CD4-positive, CD25-positive, alpha-beta regulatory T cell (primary cell): ENCODE measurements around the gene ATP13A1. TPM values are rescaled to one million over a fixed set of nuclear protein-coding genes. Genes with fewer than 3 reads are reported as not detected.
A peak's percentile ranks its signal among the peaks of the same experiment; 100 is the strongest.

Experiments
- ATAC-seq, 2 donors: fragments of 150-1000 bp; cut with Tn5 transposase; one replicate each; pipeline ENCODE4 v1.10.0; 2021; ENCODE audit warnings: low read depth in 2 of 2, moderate number of reproducible peaks in 2 of 2, moderate library complexity in 1 of 2
- DNase-seq, 3 donors: peaks; one replicate each; pipeline versions ENCODE4 v3.0.0 to v3.0.0-alpha.2; 2012 to 2022; ENCODE audit warnings: mixed read lengths in 1 of 3
- H3K27ac ChIP-seq: one replicate; pipeline ENCODE4 v1.7.0; 2013; ENCODE audit warnings: mild to moderate bottlenecking, low read length; ENCODE audit not compliant: insufficient read depth, poor library complexity, severe bottlenecking
- H3K27me3 ChIP-seq: one replicate; pipeline ENCODE4 v1.7.0; 2013; ENCODE audit warnings: low read length; ENCODE audit not compliant: control insufficient read depth, insufficient read depth
- H3K36me3 ChIP-seq: one replicate; pipeline ENCODE4 v1.7.0; 2013; ENCODE audit warnings: mild to moderate bottlenecking, low read length, moderate library complexity; ENCODE audit not compliant: control insufficient read depth, insufficient read depth
- H3K4me1 ChIP-seq: 2 replicates; pipeline ENCODE4 v1.7.0; 2013; ENCODE audit warnings: mild to moderate bottlenecking, low read length; ENCODE audit not compliant: insufficient read depth, control insufficient read depth, poor library complexity, severe bottlenecking
- H3K4me3 ChIP-seq: one replicate; pipeline ENCODE4 v1.7.0; 2013; ENCODE audit warnings: low read depth, mild to moderate bottlenecking, low read length, moderate library complexity
- H3K9me3 ChIP-seq, 2 experiments: 1 replicate in 1 of 2; 2 replicates in 1 of 2; pipeline ENCODE4 v1.7.0; 2013; ENCODE audit warnings: low read length in 2 of 2, mild to moderate bottlenecking in 1 of 2, moderate library complexity in 1 of 2; ENCODE audit not compliant: control insufficient read depth in 2 of 2
- H3K27ac Mint-ChIP-seq, 3 donors: one replicate each; pipeline ENCODE4 v1.8.0; 2020 to 2022; ENCODE audit warnings: mild to moderate bottlenecking in 3 of 3, mixed read lengths in 3 of 3, moderate library complexity in 2 of 3
- H3K27me3 Mint-ChIP-seq: one replicate; pipeline ENCODE4 v1.8.0; 2022; ENCODE audit warnings: mild to moderate bottlenecking, mixed read lengths
- H3K36me3 Mint-ChIP-seq: one replicate; pipeline ENCODE4 v1.8.0; 2020; ENCODE audit warnings: mixed read lengths
- H3K4me1 Mint-ChIP-seq, 4 donors: one replicate each; pipeline ENCODE4 v1.8.0; 2020 to 2022; ENCODE audit warnings: mixed read lengths in 4 of 4, mild to moderate bottlenecking in 1 of 4
- H3K4me3 Mint-ChIP-seq, 4 donors: one replicate each; pipeline ENCODE4 v1.8.0; 2020 to 2022; ENCODE audit warnings: mild to moderate bottlenecking in 4 of 4, mixed read lengths in 4 of 4, moderate library complexity in 3 of 4
- H3K9me3 Mint-ChIP-seq, 7 donors: one replicate each; pipeline ENCODE4 v1.8.0; 2020 to 2022; ENCODE audit warnings: mixed read lengths in 7 of 7, mild to moderate bottlenecking in 3 of 7, moderate library complexity in 2 of 7
- polyA plus RNA-seq, 4 donors: library from polyadenylated mRNA; unstranded; fragments of 300-500 nt; fragmentation: Illumina TruSeq; gene quantifications; one replicate each; pipeline ENCODE4 v1.2.3, GENCODE V29; 2021
- total RNA-seq: library from RNA; stranded (reverse); gene quantifications from one replicate; pipeline ENCODE4 v1.2.3, GENCODE V29; 2022

ATP13A1 gene
- total and polyA plus RNA-seq, 5 donors from 2014 or later = 24.1 to 114 (median 30.9) TPM

- DNase-seq = no peak
- Histone ChIP-seq H3K27ac (no peak overlapping the region), H3K36me3 (peaks cover 16% of the 10 kb centered on the region), H3K9me3 (no peaks in the 10 kb centered on the region), H3K27me3 (no peaks in the 10 kb centered on the region), H3K4me3 (no peak overlapping the region), H3K4me1 (peaks cover 33% of the 10 kb centered on the region)
- peaks cover 5 to 57% (median 19%) of the 10 kb centered on the region in 4 donors for H3K4me1 Mint-ChIP-seq
- no peaks in the 10 kb centered on the region for H3K9me3 Mint-ChIP-seq
- H3K27me3 Mint-ChIP-seq = no peaks in the 10 kb centered on the region
- no peak for ATAC-seq
- H3K4me3 Mint-ChIP-seq = peak overlapping the region in 1 of 4 donors; percentile 74
- peak overlapping the region in 2 of 3 donors; percentile 7 to 80 for H3K27ac Mint-ChIP-seq
- H3K36me3 Mint-ChIP-seq = peaks cover 10% of the 10 kb centered on the region
Measured at GRCh38 chr19:19624032-19624570, 39.4 kb downstream of the ATP13A1 start.

GRCh38 chr19:19623383-19623782, 40.1 kb downstream of the ATP13A1 start:
- Histone ChIP-seq H3K4me1 (peaks cover 31% of the 10 kb centered on the region), H3K27me3 (no peaks in the 10 kb centered on the region), H3K27ac (no peak overlapping the region), H3K4me3 (no peak overlapping the region), H3K9me3 (no peaks in the 10 kb centered on the region), H3K36me3 (peaks cover 16% of the 10 kb centered on the region)
- Mint-ChIP-seq H3K4me1 (peaks cover 5 to 59% (median 23%) of the 10 kb centered on the region in 4 donors), H3K27ac (peak overlapping the region in 2 of 3 donors; percentile 12 to 42), H3K4me3 (no peak overlapping the region), H3K9me3 (peaks cover 0 to 2% (median 0%) of the 10 kb centered on the region in 7 donors), H3K27me3 (no peaks in the 10 kb centered on the region), H3K36me3 (peaks cover 10% of the 10 kb centered on the region)
- DNase-seq (no peak), ATAC-seq (no peak)

GRCh38 chr19:19619849-19620210, 43.6 kb downstream of the ATP13A1 start:
- H3K36me3 ChIP-seq = peaks cover 16% of the 10 kb centered on the region
- peak overlapping the region; percentile 79 for H3K27ac ChIP-seq
- peaks cover 43% of the 10 kb centered on the region for H3K4me1 ChIP-seq
- Mint-ChIP-seq H3K27ac (peak overlapping the region; percentile 80 to 93 (median 83)), H3K4me3 (peak overlapping the region in 2 of 4 donors; percentile 87 to 95), H3K9me3 (peaks cover 0 to 2% (median 0%) of the 10 kb centered on the region in 7 donors), H3K4me1 (peaks cover 7 to 65% (median 29%) of the 10 kb centered on the region in 4 donors), H3K36me3 (no peaks in the 10 kb centered on the region), H3K27me3 (no peaks in the 10 kb centered on the region)
- ATAC-seq = no peak
- no peak overlapping the region for H3K4me3 ChIP-seq
- H3K9me3 ChIP-seq = no peaks in the 10 kb centered on the region
- DNase-seq = no peak
- H3K27me3 ChIP-seq = no peaks in the 10 kb centered on the region

GRCh38 chr19:19619181-19619848, 44.2 kb downstream of the ATP13A1 start:
- no peaks in the 10 kb centered on the region for H3K27me3 Mint-ChIP-seq
- Histone ChIP-seq H3K36me3 (peaks cover 12% of the 10 kb centered on the region), H3K27ac (peak overlapping the region; percentile 79), H3K4me3 (no peak overlapping the region), H3K4me1 (peaks cover 47% of the 10 kb centered on the region), H3K9me3 (no peaks in the 10 kb centered on the region), H3K27me3 (no peaks in the 10 kb centered on the region)
- peak overlapping the region; percentile 87 to 96 (median 94) for H3K4me3 Mint-ChIP-seq
- DNase-seq = no peak
- no peaks in the 10 kb centered on the region for H3K36me3 Mint-ChIP-seq
- peaks cover 7 to 66% (median 28%) of the 10 kb centered on the region in 4 donors for H3K4me1 Mint-ChIP-seq
- ATAC-seq = no peak
- peak overlapping the region; percentile 93 to 97 (median 95) for H3K27ac Mint-ChIP-seq
- peaks cover 0 to 2% (median 0%) of the 10 kb centered on the region in 7 donors for H3K9me3 Mint-ChIP-seq

- peak; percentile 98 to 99 (median 98) for DNase-seq
- Histone ChIP-seq H3K36me3 (peaks cover 5% of the 10 kb centered on the region), H3K27ac (peak within 1 kb of the TSS; percentile 83), H3K9me3 (no peaks in the 10 kb centered on the region), H3K27me3 (no peaks in the 10 kb centered on the region), H3K4me3 (peak within 1 kb of the TSS; percentile 86), H3K4me1 (peaks cover 48% of the 10 kb centered on the region)
- Mint-ChIP-seq H3K9me3 (peaks cover 0 to 2% (median 0%) of the 10 kb centered on the region in 7 donors), H3K4me1 (peaks cover 11 to 66% (median 31%) of the 10 kb centered on the region in 4 donors), H3K36me3 (no peaks in the 10 kb centered on the region), H3K27me3 (no peaks in the 10 kb centered on the region), H3K4me3 (peak within 1 kb of the TSS; percentile 87 to 96 (median 94)), H3K27ac (peak within 1 kb of the TSS; percentile 93 to 97 (median 95))
- peak; percentile 95 to 96 for ATAC-seq
Measured at GRCh38 chr19:19618219-19619051, 45.0 kb downstream of the ATP13A1 start, which contains the start of gene PBX4. Gene PBX4 (minus strand): TSS chr19:19618687. CDS start chr19:19618629, 58 bp downstream.

GRCh38 chr19:19615086-19615485, 48.4 kb downstream of the ATP13A1 start:
- DNase-seq = peak in 1 of 3 donors; percentile 44
- peak overlapping the region in 2 of 3 donors; percentile 53 to 84 for H3K27ac Mint-ChIP-seq
- Histone ChIP-seq H3K4me3 (peak overlapping the region; percentile 26), H3K27ac (no peak overlapping the region), H3K4me1 (peaks cover 48% of the 10 kb centered on the region), H3K36me3 (peaks cover 9% of the 10 kb centered on the region), H3K9me3 (no peaks in the 10 kb centered on the region), H3K27me3 (no peaks in the 10 kb centered on the region)
- H3K27me3 Mint-ChIP-seq = no peaks in the 10 kb centered on the region
- peaks cover 15% of the 10 kb centered on the region for H3K36me3 Mint-ChIP-seq
- ATAC-seq = no peak
- H3K4me3 Mint-ChIP-seq = peak overlapping the region; percentile 40 to 87 (median 78)
- H3K4me1 Mint-ChIP-seq = peaks cover 20 to 77% (median 44%) of the 10 kb centered on the region in 4 donors
- H3K9me3 Mint-ChIP-seq = peaks cover 0 to 2% (median 0%) of the 10 kb centered on the region in 7 donors

- Histone ChIP-seq H3K27ac (no peak overlapping the region), H3K4me1 (peaks cover 39% of the 10 kb centered on the region), H3K9me3 (no peaks in the 10 kb centered on the region), H3K27me3 (no peaks in the 10 kb centered on the region), H3K4me3 (no peak overlapping the region), H3K36me3 (peaks cover 16% of the 10 kb centered on the region)
- Mint-ChIP-seq H3K27me3 (no peaks in the 10 kb centered on the region), H3K27ac (peak overlapping the region in 2 of 3 donors; percentile 6 to 64), H3K4me3 (peak overlapping the region in 2 of 4 donors; percentile 33 to 55), H3K36me3 (peaks cover 21% of the 10 kb centered on the region), H3K4me1 (peaks cover 20 to 75% (median 44%) of the 10 kb centered on the region in 4 donors), H3K9me3 (no peaks in the 10 kb centered on the region)
- no peak for ATAC-seq
- DNase-seq = no peak
Measured at GRCh38 chr19:19613506-19613905, 50.0 kb downstream of the ATP13A1 start.
